Tibial artery (tissue), 4 donors: Measurements from ENCODE around the gene DLX3.
A peak's percentile ranks its signal among the peaks of the same experiment; 100 is the strongest.

Source experiments
- DNase-seq, 2 donors: peaks; one replicate each; pipeline ENCODE4 v3.0.0-alpha.2; 2019
- H3K27ac ChIP-seq, 2 donors: fragments of 200-600 bp; sonication (generic) in 1 of 2; 1 replicate in 1 of 2; 2 replicates in 1 of 2; pipeline ENCODE4 v1.5.1; 2018 to 2019; ENCODE audit warnings: mild to moderate bottlenecking in 1 of 2
- H3K27me3 ChIP-seq, 2 donors: fragments of 200-600 bp; sonication (generic) in 1 of 2; one replicate each; pipeline versions ENCODE4 v1.5.1 to v1.6.0; 2016 to 2019
- H3K36me3 ChIP-seq, 3 donors: fragments of 200-600 bp; sonication (generic) in 2 of 3; one replicate each; pipeline ENCODE4 v1.5.1; 2016 to 2019; ENCODE audit warnings: mild to moderate bottlenecking in 2 of 3
- H3K4me1 ChIP-seq, 4 donors: fragments of 200-600 bp; sonication (generic) in 2 of 4; 1 replicate in 3 of 4; 2 replicates in 1 of 4; pipeline ENCODE4 v1.5.1; 2016 to 2019
- H3K4me3 ChIP-seq, 2 donors: fragments of 200-600 bp; sonication (generic) in 1 of 2; 1 replicate in 1 of 2; 2 replicates in 1 of 2; pipeline ENCODE4 v1.5.1; 2018 to 2019; ENCODE audit warnings: mild to moderate bottlenecking in 2 of 2
- H3K9me3 ChIP-seq, 3 donors: fragments of 200-600 bp; sonication (generic) in 1 of 3; one replicate each; pipeline ENCODE4 v1.5.1; 2016 to 2019
- intact Hi-C: fragments of 100-400 bp; cut with DNase I; formaldehyde crosslinking; loops from one replicate; pipeline ENCODE4 v1.15.0; 2023; ENCODE audit warnings: low total_unique reads
- TF ChIP-seq, protein P1 (sequence below), 2 experiments: fragments of 200-600 bp in 1 of 2; fragments of 450-650 bp in 1 of 2; IDR thresholded peaks; one replicate each; pipeline ENCODE4 v1.5.1; 2017 to 2019; ENCODE audit warnings: antibody characterized with exemption in 2 of 2, mild to moderate bottlenecking in 1 of 2, moderate library complexity in 1 of 2

Gene DLX3

GRCh38 chr17:49989518-49989880 lies 5.5 kb downstream of the DLX3 start:
- Histone ChIP-seq H3K27me3 (peaks cover 1 to 68% of the 10 kb centered on the region in 2 donors), H3K36me3 (no peaks in the 10 kb centered on the region), H3K4me1 (peaks cover 0 to 40% (median 27%) of the 10 kb centered on the region in 4 donors), H3K27ac (no peak overlapping the region), H3K9me3 (no peaks in the 10 kb centered on the region), H3K4me3 (no peak overlapping the region)
- TF ChIP-seq, protein P1, sequence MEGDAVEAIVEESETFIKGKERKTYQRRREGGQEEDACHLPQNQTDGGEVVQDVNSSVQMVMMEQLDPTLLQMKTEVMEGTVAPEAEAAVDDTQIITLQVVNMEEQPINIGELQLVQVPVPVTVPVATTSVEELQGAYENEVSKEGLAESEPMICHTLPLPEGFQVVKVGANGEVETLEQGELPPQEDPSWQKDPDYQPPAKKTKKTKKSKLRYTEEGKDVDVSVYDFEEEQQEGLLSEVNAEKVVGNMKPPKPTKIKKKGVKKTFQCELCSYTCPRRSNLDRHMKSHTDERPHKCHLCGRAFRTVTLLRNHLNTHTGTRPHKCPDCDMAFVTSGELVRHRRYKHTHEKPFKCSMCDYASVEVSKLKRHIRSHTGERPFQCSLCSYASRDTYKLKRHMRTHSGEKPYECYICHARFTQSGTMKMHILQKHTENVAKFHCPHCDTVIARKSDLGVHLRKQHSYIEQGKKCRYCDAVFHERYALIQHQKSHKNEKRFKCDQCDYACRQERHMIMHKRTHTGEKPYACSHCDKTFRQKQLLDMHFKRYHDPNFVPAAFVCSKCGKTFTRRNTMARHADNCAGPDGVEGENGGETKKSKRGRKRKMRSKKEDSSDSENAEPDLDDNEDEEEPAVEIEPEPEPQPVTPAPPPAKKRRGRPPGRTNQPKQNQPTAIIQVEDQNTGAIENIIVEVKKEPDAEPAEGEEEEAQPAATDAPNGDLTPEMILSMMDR (IDR thresholded peaks at IDR 0.05): no peak
- DNase-seq: peak in 1 of 2 donors; percentile 60
- intact Hi-C loops: no loop called here

GRCh38 chr17:49987681-49988441 lies 7.2 kb downstream of the DLX3 start:
- Histone ChIP-seq H3K27me3 (peaks cover 0 to 57% of the 10 kb centered on the region in 2 donors), H3K36me3 (no peaks in the 10 kb centered on the region), H3K4me1 (peaks cover 0 to 25% (median 12%) of the 10 kb centered on the region in 4 donors), H3K27ac (no peak overlapping the region), H3K4me3 (no peak overlapping the region), H3K9me3 (no peaks in the 10 kb centered on the region)
- intact Hi-C loops: no loop called here
- TF ChIP-seq, protein P1 (IDR thresholded peaks at IDR 0.05): no peak
- DNase-seq: peak in 1 of 2 donors; percentile 71

DNA sequence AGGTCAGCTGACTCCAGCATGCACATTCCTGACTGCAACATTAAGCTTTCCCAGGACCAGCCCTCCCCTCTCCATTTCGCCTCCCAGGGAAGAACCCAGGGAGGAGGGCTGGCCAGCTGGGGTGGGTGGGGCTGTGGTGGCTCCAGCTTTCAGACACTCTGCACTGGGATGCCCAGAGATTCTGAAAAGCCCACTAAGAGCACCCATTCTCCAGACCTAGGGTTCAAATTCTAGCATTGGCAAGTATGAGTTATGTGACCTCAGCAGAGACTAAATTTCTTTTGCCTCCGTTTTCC lies 7.8 kb downstream of the DLX3 start:
- intact Hi-C loops: no loop called here
- TF ChIP-seq, protein P1 (IDR thresholded peaks at IDR 0.05): no peak
- no peaks in the 10 kb centered on the region for H3K36me3 ChIP-seq
- no peak overlapping the region for H3K27ac ChIP-seq
- peaks cover 0 to 50% of the 10 kb centered on the region in 2 donors for H3K27me3 ChIP-seq
- H3K9me3 ChIP-seq: no peaks in the 10 kb centered on the region
- peak in 1 of 2 donors; percentile 23 for DNase-seq
- H3K4me3 ChIP-seq: no peak overlapping the region
- peaks cover 0 to 24% (median 11%) of the 10 kb centered on the region in 4 donors for H3K4me1 ChIP-seq

- TF ChIP-seq, protein P1 (IDR thresholded peaks at IDR 0.05): no peak
- Histone ChIP-seq H3K27ac (no peak overlapping the region), H3K4me1 (peaks cover 0 to 24% (median 11%) of the 10 kb centered on the region in 4 donors), H3K36me3 (no peaks in the 10 kb centered on the region), H3K9me3 (no peaks in the 10 kb centered on the region), H3K4me3 (no peak overlapping the region), H3K27me3 (peaks cover 0 to 47% of the 10 kb centered on the region in 2 donors)
- peak in 1 of 2 donors; percentile 12 for DNase-seq
- intact Hi-C loops: no loop called here
Measured at GRCh38 chr17:49986396-49987289, 8.4 kb downstream of the DLX3 start.

DNA sequence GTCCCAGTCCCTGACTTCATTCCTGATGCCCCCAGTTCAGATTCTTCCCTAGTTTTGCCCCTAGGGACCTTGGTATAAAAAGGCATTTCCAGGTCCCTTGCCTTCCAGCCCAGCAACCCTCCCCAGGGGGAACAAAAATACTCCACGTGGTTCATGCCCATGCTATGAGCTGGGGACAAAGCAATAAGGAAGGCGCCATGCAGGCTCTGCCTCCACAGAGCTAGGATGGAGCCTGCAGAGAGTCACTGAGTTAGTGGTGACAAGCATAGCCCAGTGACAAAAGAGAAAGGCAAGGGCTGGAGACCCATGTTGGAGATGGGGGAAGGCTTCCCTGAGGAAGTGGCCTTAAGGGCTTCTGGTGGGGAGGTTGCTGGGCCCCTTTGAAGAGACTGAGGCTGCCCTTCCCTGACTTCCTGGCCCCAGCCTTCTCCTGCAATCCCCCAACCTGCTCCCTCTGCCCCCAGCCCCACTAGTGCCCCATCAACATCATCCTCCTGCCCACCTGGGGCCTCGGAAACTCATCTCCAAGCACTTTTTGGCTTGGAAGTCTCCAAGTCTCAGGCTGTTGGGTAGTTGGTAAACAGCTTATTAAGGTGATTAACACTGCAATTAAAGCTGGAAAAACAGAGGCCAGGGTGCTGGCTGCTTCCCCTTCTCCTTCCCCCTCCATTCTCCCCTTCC lies 9.6 kb downstream of the DLX3 start:
- Histone ChIP-seq H3K9me3 (no peaks in the 10 kb centered on the region), H3K27me3 (peaks cover 0 to 47% of the 10 kb centered on the region in 2 donors), H3K27ac (peak overlapping the region in 1 of 2 donors; percentile 27), H3K36me3 (no peaks in the 10 kb centered on the region), H3K4me3 (no peak overlapping the region), H3K4me1 (peaks cover 0 to 24% (median 11%) of the 10 kb centered on the region in 4 donors)
- intact Hi-C loops: no loop called here
- DNase-seq: no peak
- TF ChIP-seq, protein P1 (IDR thresholded peaks at IDR 0.05): no peak
